Heart left ventricle (tissue), 16 donors: ENCODE results near the gene IGF1R. TPM values are rescaled to one million over a fixed set of nuclear protein-coding genes. Genes with fewer than 3 reads are reported as not detected.

Experiments
- ATAC-seq, 4 donors: fragments of 200-7000 bp; cut with Tn5 transposase; one replicate each; pipeline ENCODE4 v1.9.1; 2020 to 2022; ENCODE audit warnings: moderate library complexity in 4 of 4, mild to moderate bottlenecking in 3 of 4, moderate number of reproducible peaks in 1 of 4
- DNase-seq, 5 donors: peaks; one replicate each; pipeline ENCODE4 v3.0.0-alpha.2; 2020
- H3K27ac ChIP-seq, 12 donors: fragments of 200-600 bp; sonication (generic) in 4 of 12; one replicate each; pipeline versions ENCODE4 v1.5.0 to v1.8.0; 2016 to 2022; ENCODE audit warnings: mild to moderate bottlenecking in 2 of 12
- H3K27me3 ChIP-seq, 9 donors: fragments of 200-600 bp; sonication (generic) in 2 of 9; one replicate each; pipeline versions ENCODE4 v1.5.1 to v1.8.0; 2016 to 2022; ENCODE audit warnings: mild to moderate bottlenecking in 3 of 9
- H3K36me3 ChIP-seq, 9 donors: fragments of 200-600 bp; sonication (generic) in 2 of 9; one replicate each; pipeline versions ENCODE4 v1.5.0 to v1.8.0; 2018 to 2022; ENCODE audit warnings: mild to moderate bottlenecking in 2 of 9
- H3K4me1 ChIP-seq, 12 donors: fragments of 200-600 bp; sonication (generic) in 4 of 12; one replicate each; pipeline versions ENCODE4 v1.5.0 to v1.8.0; 2016 to 2022; ENCODE audit warnings: mild to moderate bottlenecking in 3 of 12
- H3K4me3 ChIP-seq, 12 donors: fragments of 200-600 bp; sonication (generic) in 4 of 12; one replicate each; pipeline versions ENCODE4 v1.5.0 to v1.8.0; 2017 to 2022; ENCODE audit warnings: mild to moderate bottlenecking in 9 of 12, moderate library complexity in 4 of 12
- H3K9me3 ChIP-seq, 12 donors: fragments of 200-600 bp; sonication (generic) in 4 of 12; one replicate each; pipeline versions ENCODE4 v1.5.0 to v1.8.0; 2016 to 2022; ENCODE audit warnings: mild to moderate bottlenecking in 1 of 12
- CTCF ChIP-seq, 12 donors: fragments of 200-600 bp; sonication (generic) in 4 of 12; IDR thresholded peaks; one replicate each; pipeline versions ENCODE4 v1.5.0 to v1.8.0; 2018 to 2022; ENCODE audit warnings: antibody characterized with exemption in 12 of 12, mild to moderate bottlenecking in 5 of 12
- POLR2A ChIP-seq, 2 donors: fragments of 450-650 bp; IDR thresholded peaks; one replicate each; pipeline ENCODE4 v1.6.1; 2017; ENCODE audit warnings: antibody characterized with exemption in 2 of 2, mild to moderate bottlenecking in 2 of 2, moderate library complexity in 2 of 2
- WGBS, 4 donors: extraction: QIAGEN DNeasy Blood & Tissue Kit in 2 of 4; methylation state at CpG; one replicate each; pipeline versions ENCODE4 v1.1.5 to v1.1.7; 2013 to 2018; 5-methylcytosine and 5-hydroxymethylcytosine counted together
- intact Hi-C, 10 donors: fragments of 100-400 bp; cut with DNase I; formaldehyde crosslinking; loops; one replicate each; pipeline versions ENCODE4 v1.11.1 to v1.14.2; 2022
- polyA plus RNA-seq, 2 donors: library from polyadenylated mRNA; stranded (reverse); fragments of 200-250 nt; gene quantifications; one replicate each; pipeline ENCODE4 v1.2.3, GENCODE V29; 2013
- total RNA-seq, 9 donors: library from RNA; depleted of rRNA in 2 of 9; stranded (reverse); fragments of >200 nt in 2 of 9; fragmentation: NEBNext Ultra II Directional in 3 of 9; extraction: Animal tissue kit (Norgen Biotek cat#: 25700) in 3 of 9; gene quantifications; one replicate each; pipeline versions ENCODE4 v1.1.0 to v1.2.4, GENCODE V29; 2016 to 2023
- donor health status: ischemic (EF 13 %, LVEDD 7.1; RV severe dilation, severe dysfunction).
- donor health status: healthy with polysubstance abuse.
- donor health status: DM: no; HTN: yes; CAD: no.
- donor health status: DM: no; HTN: no; CAD: no.
- donor health status: ischemic (EF 25% LVEDD 6.9; RV normal size, moderate dysfunction).
- donor health status: ischemic (EF 25% LVEDD 5.7; RV mildly dilated, moderate dysfunction).
- donor health status: healthy.
- donor health status: DM: yes; HTN: yes; CAD: no.
- donor health status: ischemic (EF 35%, LVEDD 5.7; RV mildly dilated, moderate dysfunction).
- donor health status: nonischemic (EF 11% LVEDD 7.7; RV severe dilation, severe dysfunction).
- donor health status: DM: yes; HTN: yes; CAD: no.
- donor health status: PGD.
- donor health status: ischemic (EF 29% LVEDD 5.4; RV normal size, mild dysfunction).
- donor health status: nonischemic (EF 23%, LVEDD 6.1; RV moderate dilation, normal function).

IGF1R gene
- total and polyA plus RNA-seq, 11 donors: 7.4 to 93.1 (median 40.5) TPM

- Histone ChIP-seq H3K36me3 (peaks cover 0 to 82% (median 59%) of the 10 kb centered on the region in 9 donors), H3K4me1 (peaks cover 0 to 48% (median 19%) of the 10 kb centered on the region in 12 donors), H3K27ac (peak overlapping the region in 11 of 12 donors; percentile 14 to 79 (median 72)), H3K9me3 (no peaks in the 10 kb centered on the region), H3K4me3 (no peak overlapping the region), H3K27me3 (no peaks in the 10 kb centered on the region)
- WGBS, 4 donors: 35 to 45% (median 40%) methylated on average over 6 of the region's 6 CpGs
- TF ChIP-seq CTCF (IDR thresholded peaks at IDR 0.05) (peak in 1 of 12 donors; percentile 8), POLR2A (IDR thresholded peaks at IDR 0.05) (no peak)
- ATAC-seq: peak; percentile 83 to 91 (median 86)
- peak in 4 of 5 donors; percentile 73 to 81 (median 78) for DNase-seq
- intact Hi-C loops: loop anchor here in 4 of 10 donors (5.0 to 10.0 kb wide), 3 partner anchors 111 to 121 kb away; no protein-coding TSS in a partner anchor
Measured at GRCh38 chr15:98943601-98944151, 295.3 kb downstream of the IGF1R start.

GRCh38 chr15:98946301-98947255 is 298.2 kb downstream of the IGF1R start:
- H3K36me3 ChIP-seq: peaks cover 0 to 79% (median 52%) of the 10 kb centered on the region in 9 donors
- H3K27me3 ChIP-seq: no peaks in the 10 kb centered on the region
- no peaks in the 10 kb centered on the region for H3K9me3 ChIP-seq
- TF ChIP-seq POLR2A (IDR thresholded peaks at IDR 0.05): no peak
- TF ChIP-seq CTCF (IDR thresholded peaks at IDR 0.05): no peak
- WGBS, 4 donors: 49 to 57% (median 51%) methylated on average over 15 of the region's 15 CpGs
- DNase-seq (peak in 4 of 5 donors; percentile 63 to 71 (median 64)), ATAC-seq (peak; percentile 59 to 80 (median 74))
- H3K27ac ChIP-seq: peak overlapping the region in 10 of 12 donors; percentile 4 to 76 (median 58)
- intact Hi-C loops: loop anchor here in 4 of 10 donors (5.0 to 10.0 kb wide), 3 partner anchors 108 to 118 kb away; no protein-coding TSS in a partner anchor
- H3K4me1 ChIP-seq: peaks cover 0 to 56% (median 20%) of the 10 kb centered on the region in 12 donors
- no peak overlapping the region for H3K4me3 ChIP-seq

- DNase-seq (no peak), ATAC-seq (no peak)
- Histone ChIP-seq H3K4me3 (no peak overlapping the region), H3K27ac (no peak overlapping the region), H3K4me1 (peaks cover 0 to 63% (median 26%) of the 10 kb centered on the region in 12 donors), H3K36me3 (peaks cover 0 to 70% (median 41%) of the 10 kb centered on the region in 9 donors), H3K9me3 (no peaks in the 10 kb centered on the region), H3K27me3 (no peaks in the 10 kb centered on the region)
- intact Hi-C loops: loop anchor here in 4 of 10 donors (5.0 to 10.0 kb wide), 3 partner anchors 106 to 116 kb away; no protein-coding TSS in a partner anchor
- no peak for TF ChIP-seq CTCF (IDR thresholded peaks at IDR 0.05)
- TF ChIP-seq POLR2A (IDR thresholded peaks at IDR 0.05): no peak
- 86 to 89% (median 87%) methylated on average over 13 of the region's 13 CpGs for WGBS, 4 donors
Measured at GRCh38 chr15:98948456-98948855, 300.1 kb downstream of the IGF1R start.
